ENCODE results near the gene HID1. TPM values are rescaled to one million over a fixed set of nuclear protein-coding genes. Genes with fewer than 3 reads are reported as not detected.

The HID1 gene
- total and polyA plus RNA-seq, 8 donors, result 36.5 to 304 (median 82.2) TPM

DNA sequence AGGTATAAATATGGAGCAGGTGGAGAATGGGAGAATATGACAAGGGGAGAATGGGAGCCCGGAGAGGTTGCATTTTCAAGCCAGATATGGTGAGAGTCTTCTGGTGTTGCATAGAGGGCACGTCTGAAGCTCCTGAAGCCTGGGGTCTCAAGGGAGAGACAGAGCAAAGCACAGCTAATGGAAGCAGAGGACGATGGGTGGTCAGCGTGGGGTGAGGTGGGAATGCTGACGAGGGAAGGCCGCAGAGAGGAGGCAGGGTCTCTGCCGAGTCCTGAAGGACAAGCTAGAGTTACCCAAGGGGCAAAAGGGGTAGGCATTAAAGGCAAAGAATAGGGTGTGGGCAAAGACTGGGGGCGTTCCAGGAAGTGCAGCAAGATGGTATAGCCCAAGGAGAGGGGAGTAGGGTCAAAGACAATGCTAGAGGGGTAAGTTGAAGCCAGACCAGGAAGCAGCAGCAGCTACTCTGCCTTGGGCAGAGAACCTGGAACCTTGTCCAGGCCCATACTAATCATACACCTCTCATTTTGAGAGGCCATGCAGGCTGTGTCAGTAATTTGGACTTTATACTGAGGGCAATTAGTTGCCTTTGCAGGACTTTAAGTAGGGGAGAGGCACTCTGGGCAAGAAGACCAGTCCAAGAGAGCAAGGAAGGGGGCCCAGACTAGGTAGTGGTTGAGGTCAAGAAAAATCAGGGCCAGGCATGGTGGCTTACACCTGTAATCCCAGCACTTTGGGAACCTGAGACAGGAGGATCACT, 34.2 kb downstream of the HID1 start:
- no peaks in the 10 kb centered on the region for H3K9me3 ChIP-seq
- TF ChIP-seq POLR2AphosphoS5 (IDR thresholded peaks at IDR 0.05) (no peak), EP300 (IDR thresholded peaks at IDR 0.05) (no peak), POLR2A (IDR thresholded peaks at IDR 0.05) (no peak)
- TF ChIP-seq, protein P1, sequence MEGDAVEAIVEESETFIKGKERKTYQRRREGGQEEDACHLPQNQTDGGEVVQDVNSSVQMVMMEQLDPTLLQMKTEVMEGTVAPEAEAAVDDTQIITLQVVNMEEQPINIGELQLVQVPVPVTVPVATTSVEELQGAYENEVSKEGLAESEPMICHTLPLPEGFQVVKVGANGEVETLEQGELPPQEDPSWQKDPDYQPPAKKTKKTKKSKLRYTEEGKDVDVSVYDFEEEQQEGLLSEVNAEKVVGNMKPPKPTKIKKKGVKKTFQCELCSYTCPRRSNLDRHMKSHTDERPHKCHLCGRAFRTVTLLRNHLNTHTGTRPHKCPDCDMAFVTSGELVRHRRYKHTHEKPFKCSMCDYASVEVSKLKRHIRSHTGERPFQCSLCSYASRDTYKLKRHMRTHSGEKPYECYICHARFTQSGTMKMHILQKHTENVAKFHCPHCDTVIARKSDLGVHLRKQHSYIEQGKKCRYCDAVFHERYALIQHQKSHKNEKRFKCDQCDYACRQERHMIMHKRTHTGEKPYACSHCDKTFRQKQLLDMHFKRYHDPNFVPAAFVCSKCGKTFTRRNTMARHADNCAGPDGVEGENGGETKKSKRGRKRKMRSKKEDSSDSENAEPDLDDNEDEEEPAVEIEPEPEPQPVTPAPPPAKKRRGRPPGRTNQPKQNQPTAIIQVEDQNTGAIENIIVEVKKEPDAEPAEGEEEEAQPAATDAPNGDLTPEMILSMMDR (IDR thresholded peaks at IDR 0.05), result no peak
- H3K27ac ChIP-seq, result no peak overlapping the region
- H3K27me3 ChIP-seq, result peaks cover 8 to 95% (median 55%) of the 10 kb centered on the region in 3 donors
- H3K4me1 ChIP-seq, result peaks cover 10 to 14% (median 12%) of the 10 kb centered on the region in 4 donors
- WGBS, 5 donors, result 62 to 81% (median 70%) methylated on average over 8 of the region's 8 CpGs
- H3K4me3 ChIP-seq, result no peak overlapping the region
- intact Hi-C loops (cut with DNase I; ENCODE audit: low total_unique reads), result no loop called here
- H3K36me3 ChIP-seq, result no peaks in the 10 kb centered on the region
- DNase-seq, result no peak

DNA sequence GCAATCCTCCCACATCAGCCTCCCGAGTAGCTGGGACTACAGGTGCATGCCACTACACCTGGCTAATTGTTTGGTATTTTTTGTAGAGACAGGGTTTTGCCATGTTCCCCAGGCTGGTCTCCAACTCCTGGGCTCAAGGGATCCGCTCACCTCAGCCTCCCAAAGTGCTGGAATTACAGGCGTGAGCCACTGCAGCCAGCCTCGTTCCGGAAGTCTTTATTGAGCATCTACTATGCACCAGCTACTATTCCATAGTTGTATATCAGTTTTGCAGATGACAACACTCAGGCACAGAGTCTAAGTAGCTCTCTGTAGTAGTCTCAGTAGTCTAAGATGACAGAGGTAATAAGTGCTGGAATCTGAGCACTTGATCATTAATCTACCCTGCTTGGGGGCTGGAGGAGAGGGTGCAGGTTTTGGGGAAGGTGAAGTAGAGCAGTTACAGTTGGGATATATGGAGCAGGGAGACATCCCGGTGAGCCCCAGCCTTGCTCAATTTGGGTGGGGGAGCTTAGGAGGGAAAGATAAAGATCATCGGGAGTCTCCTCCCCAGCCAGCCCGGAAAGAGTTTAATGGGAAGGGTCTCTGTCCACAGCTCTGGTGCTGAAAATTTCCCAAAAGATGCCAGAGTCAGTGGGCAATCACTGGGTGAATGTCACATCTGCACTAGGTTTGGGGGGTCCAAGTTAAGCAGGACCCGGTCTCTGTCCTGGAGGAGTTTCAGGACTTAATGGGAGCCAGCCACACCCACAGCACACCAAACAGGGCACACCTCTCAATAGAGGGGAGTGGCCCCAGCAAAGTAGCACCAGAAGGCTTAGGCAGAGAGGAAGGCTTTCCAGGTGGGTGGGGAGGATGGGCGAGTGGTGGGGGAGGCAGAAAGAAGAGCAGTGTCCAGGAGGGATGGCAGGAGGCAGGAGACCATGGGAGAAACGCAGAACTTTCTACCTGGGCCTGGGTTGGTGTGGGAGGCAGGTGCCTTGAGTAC, 35.2 kb downstream of the HID1 start:
- Histone ChIP-seq H3K27ac (no peak overlapping the region), H3K4me1 (peaks cover 10 to 14% (median 12%) of the 10 kb centered on the region in 4 donors), H3K4me3 (no peak overlapping the region), H3K36me3 (no peaks in the 10 kb centered on the region), H3K9me3 (no peaks in the 10 kb centered on the region), H3K27me3 (peaks cover 8 to 95% (median 65%) of the 10 kb centered on the region in 3 donors)
- intact Hi-C loops (cut with DNase I; ENCODE audit: low total_unique reads), result no loop called here
- WGBS, 5 donors, result 47 to 54% (median 53%) methylated on average over 11 of the region's 11 CpGs
- TF ChIP-seq POLR2A (IDR thresholded peaks at IDR 0.05), result no peak
- no peak for TF ChIP-seq POLR2AphosphoS5 (IDR thresholded peaks at IDR 0.05)
- TF ChIP-seq, protein P1 (IDR thresholded peaks at IDR 0.05), result no peak
- TF ChIP-seq EP300 (IDR thresholded peaks at IDR 0.05), result no peak
- DNase-seq, result no peak

GRCh38 chr17:74936470-74936799, 36.1 kb downstream of the HID1 start:
- no peak overlapping the region for H3K27ac ChIP-seq
- no peak for DNase-seq

More at GRCh38 chr17:74936470-74936799, 36.1 kb downstream of the HID1 start:
- intact Hi-C loops (cut with DNase I; ENCODE audit: low total_unique reads), result no loop called here
- Histone ChIP-seq H3K27me3 (peaks cover 8 to 95% (median 64%) of the 10 kb centered on the region in 3 donors), H3K4me1 (peaks cover 10 to 14% (median 12%) of the 10 kb centered on the region in 4 donors), H3K9me3 (no peaks in the 10 kb centered on the region), H3K36me3 (no peaks in the 10 kb centered on the region), H3K4me3 (peak overlapping the region in 1 of 4 donors; percentile 29)
- 13 to 22% (median 17%) methylated on average over 9 to 12 of the region's 12 CpGs for WGBS, 5 donors
- TF ChIP-seq, protein P1 (IDR thresholded peaks at IDR 0.05), result no peak
- TF ChIP-seq POLR2A (IDR thresholded peaks at IDR 0.05) (no peak), EP300 (IDR thresholded peaks at IDR 0.05) (no peak), POLR2AphosphoS5 (IDR thresholded peaks at IDR 0.05) (no peak)
